ENCODE results near the gene RAE1.

DNA sequence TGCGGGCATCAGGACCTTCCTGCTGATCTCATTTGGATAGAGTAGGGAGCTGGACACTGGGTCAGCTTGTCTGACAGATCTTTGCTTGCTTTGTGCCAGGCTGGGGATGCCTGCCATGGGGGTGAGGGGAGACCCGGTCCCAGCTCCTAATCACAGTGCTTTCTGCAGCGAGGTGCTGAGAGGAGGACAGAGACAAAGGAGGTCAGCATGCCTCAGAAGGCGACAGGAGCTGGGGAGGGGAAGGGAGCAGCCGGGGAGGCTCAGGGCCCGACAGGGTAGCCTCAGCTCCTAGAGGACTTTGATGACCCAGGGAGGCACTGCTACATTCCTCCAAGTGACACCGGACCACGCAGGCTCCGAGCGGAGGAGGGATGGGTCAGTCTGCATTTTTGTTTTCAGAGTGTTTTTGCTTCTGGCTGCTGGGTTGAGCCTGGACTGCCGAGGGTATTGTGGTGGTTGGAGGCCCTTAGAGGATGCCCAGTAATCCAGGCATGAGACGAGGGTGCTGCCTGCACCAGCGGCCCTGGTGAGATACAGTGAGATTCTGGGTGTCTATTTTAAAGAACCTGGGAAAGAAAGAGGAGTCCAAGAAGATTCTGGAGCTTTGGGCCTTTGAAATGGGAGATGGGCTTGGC, 48.0 kb downstream of the RAE1 start:
- TF ChIP-seq, protein P1, sequence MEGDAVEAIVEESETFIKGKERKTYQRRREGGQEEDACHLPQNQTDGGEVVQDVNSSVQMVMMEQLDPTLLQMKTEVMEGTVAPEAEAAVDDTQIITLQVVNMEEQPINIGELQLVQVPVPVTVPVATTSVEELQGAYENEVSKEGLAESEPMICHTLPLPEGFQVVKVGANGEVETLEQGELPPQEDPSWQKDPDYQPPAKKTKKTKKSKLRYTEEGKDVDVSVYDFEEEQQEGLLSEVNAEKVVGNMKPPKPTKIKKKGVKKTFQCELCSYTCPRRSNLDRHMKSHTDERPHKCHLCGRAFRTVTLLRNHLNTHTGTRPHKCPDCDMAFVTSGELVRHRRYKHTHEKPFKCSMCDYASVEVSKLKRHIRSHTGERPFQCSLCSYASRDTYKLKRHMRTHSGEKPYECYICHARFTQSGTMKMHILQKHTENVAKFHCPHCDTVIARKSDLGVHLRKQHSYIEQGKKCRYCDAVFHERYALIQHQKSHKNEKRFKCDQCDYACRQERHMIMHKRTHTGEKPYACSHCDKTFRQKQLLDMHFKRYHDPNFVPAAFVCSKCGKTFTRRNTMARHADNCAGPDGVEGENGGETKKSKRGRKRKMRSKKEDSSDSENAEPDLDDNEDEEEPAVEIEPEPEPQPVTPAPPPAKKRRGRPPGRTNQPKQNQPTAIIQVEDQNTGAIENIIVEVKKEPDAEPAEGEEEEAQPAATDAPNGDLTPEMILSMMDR (conservative IDR thresholded peaks at IDR 0.05; ENCODE audit: low read length): no peak
- TF ChIP-seq EZH2phosphoT487 (IDR thresholded peaks at IDR 0.05; ENCODE audit: borderline replicate concordance): no peak
